ENCODE results near the gene USHBP1.

Gene USHBP1

GRCh38 chr19:17245535-17245984 is 19.0 kb downstream of the USHBP1 start, which contains the start of gene NR2F6:
Gene NR2F6 (minus strand): TSS chr19:17245919. CDS start chr19:17245220, 699 bp downstream.
- DNase-seq, result peak in 1 of 42 donors; percentile 45
- intact Hi-C loops (cut with DNase I), result no loop called here

DNA sequence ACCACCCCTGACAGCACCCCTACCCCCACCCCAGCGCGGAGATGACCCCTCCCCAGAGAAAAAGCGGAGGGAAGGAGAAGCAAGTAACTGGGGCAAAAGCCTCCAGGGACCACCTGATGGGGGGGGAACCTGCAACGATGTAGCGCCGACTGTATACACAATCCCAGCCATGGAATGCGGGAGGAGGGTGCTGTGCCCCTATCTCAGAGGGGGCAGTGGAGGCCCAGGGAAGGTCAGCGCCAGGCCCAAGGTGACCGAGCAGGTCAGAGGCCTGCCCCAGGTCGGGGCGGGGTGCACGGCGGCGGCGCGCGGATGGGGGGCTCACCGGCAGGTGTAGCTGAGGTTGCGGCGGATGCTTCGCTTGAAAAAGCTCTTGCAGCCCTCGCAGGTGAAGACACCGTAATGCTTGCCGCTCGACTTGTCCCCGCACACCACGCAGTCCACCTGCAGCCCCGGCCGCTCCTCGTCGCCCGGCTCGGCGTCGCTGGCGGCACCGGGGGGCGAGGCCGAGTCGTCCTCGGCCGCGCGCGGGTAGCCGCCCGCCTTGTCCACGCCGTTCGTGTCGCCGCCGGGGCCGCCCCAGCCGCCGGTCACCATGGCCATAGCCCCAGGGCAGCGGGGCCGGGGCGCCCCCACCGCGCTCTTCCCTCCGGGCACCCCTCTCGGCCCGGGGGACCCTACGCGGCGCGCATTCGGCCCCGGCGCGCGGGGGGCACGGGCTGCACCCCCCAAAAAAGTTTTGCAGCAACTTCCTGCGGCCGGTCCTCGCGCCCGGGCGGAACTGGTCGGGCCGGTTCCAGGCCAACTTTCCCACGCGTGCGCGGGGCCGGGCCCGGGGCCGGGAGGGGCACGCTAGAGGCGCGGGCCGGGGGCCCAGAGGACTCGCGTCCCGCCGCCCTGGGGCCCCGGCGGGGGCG is 19.7 kb downstream of the USHBP1 start:
- intact Hi-C loops (cut with DNase I), result no loop called here
- DNase-seq, result peak in 6 of 42 donors; percentile 31 to 56 (median 52)

- intact Hi-C loops (cut with DNase I), result no loop called here
These were observed 20.5 kb downstream of the USHBP1 start for GRCh38 chr19:17243830-17244617.

GRCh38 chr19:17243211-17243829 is 21.2 kb downstream of the USHBP1 start:
- intact Hi-C loops (cut with DNase I), result no loop called here
- DNase-seq, result no peak

More at GRCh38 chr19:17243830-17244617, 20.5 kb downstream of the USHBP1 start:
- peak in 4 of 42 donors; percentile 43 to 47 (median 44) for DNase-seq

DNA sequence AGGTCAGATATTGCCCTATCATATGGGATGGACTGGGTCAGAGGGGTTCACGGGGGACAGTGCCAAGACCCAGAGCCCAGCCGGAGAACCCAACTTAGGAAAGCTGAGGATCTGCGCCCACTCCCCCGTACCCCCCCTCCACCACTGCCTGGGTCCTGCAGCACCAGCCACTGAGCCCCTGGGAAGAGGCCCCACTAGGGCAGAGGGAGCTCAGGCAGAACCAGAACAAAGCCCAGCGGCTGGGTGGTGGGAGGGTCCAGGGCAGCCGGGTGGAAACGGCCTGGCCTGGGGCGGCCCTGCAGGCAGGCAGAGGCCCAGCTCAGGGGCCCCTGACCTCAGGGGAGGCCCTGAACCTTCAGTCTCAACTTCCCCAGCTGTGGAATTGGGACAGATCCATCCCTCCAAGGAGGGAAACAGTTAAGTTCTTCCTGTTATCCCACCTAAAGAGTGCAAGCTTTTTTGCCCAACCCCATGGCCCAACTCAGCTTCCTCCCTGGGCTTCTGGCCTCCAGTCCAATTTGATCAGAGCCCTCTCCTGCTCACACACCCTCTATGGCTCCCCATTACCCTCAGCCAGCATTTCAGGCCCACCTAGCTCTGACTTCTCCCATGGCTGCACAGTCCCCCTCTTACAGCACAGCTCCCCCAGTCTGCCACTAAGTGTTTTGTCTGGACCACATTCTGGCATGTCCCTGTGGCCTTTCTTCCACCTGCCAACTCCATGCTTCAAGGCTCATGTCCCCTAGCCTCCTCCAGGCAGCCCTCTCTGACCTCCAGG is 21.9 kb downstream of the USHBP1 start:
- no peak for DNase-seq
- intact Hi-C loops (cut with DNase I), result no loop called here

DNA sequence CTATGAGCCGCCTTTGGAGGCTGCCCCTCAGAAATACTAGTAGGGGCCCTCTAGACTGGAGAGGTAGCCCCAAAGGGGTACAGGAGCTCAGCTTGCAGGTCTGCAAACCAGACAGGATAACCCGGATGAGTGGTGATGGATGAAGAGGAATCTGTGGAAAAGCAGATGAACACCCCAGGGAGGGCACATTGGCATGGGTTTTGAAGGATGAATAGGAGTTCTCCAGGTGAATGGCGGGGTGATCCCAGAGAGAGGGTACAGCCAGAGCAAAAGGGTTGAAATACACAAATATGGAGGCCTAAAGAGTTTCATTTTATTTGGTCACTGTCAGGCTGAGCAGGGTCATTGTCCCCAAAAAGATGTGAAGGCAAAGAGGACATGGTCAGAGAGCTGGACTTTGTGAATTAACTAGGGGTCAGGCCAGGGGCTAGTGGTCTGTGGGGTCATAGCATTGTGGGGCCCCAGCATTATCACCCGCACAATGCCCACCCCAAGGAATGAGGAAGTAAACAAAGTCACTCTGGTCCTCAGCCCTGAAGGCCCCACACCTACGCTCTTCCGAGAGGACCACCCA is 23.6 kb downstream of the USHBP1 start:
- no peak for DNase-seq
- intact Hi-C loops (cut with DNase I), result no loop called here

- intact Hi-C loops (cut with DNase I), result no loop called here
- no peak for DNase-seq
These were observed 24.3 kb downstream of the USHBP1 start for GRCh38 chr19:17240062-17240752.

DNA sequence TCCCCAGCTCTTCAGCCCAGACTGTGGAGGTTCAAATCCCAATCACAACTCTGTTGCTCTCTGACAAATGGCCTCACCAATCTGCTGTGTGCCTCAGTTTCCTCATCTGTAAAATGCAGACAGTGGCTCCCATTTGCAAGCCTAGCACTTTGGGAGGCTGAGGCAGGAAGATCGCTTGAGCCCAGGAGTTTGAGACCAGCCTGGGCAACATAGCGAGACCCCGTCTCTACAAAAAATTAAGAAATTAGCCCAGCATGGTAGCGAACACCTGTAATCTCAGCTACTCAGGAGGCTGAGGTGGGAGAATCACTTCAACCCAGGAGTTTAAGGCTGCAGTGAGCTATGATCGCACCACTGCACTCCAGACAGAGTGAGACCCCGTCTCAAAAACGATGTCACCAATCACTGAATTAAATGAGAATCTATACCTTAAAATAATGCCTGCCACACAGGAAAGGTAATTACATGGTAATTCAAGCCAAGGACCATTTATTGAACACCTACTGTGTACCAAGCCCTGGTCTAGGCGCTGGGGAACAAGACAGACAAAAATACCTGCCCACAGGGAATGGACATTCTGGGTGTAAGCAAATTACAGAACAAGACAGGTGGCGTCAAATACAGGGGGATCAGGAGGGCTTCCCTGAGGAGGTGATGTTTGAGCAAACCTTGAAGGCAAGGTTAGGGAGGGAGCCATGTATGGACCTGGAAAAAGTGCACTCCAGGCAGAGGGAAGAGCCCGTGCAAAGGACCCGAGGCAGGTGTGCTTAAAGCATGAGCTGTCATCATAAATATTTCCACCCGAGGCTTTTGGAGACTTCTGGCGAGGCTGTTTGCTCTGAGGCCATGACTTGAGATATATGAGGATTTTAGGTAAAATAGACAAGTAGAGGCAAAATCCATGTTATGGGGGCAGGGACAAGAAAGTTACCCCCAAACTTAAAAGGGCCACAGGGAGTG is 26.5 kb downstream of the USHBP1 start:
- intact Hi-C loops (cut with DNase I), result loop anchor here (10.0 kb wide), 1 partner anchor 173 kb away; no protein-coding TSS in a partner anchor
- DNase-seq, result no peak

DNA sequence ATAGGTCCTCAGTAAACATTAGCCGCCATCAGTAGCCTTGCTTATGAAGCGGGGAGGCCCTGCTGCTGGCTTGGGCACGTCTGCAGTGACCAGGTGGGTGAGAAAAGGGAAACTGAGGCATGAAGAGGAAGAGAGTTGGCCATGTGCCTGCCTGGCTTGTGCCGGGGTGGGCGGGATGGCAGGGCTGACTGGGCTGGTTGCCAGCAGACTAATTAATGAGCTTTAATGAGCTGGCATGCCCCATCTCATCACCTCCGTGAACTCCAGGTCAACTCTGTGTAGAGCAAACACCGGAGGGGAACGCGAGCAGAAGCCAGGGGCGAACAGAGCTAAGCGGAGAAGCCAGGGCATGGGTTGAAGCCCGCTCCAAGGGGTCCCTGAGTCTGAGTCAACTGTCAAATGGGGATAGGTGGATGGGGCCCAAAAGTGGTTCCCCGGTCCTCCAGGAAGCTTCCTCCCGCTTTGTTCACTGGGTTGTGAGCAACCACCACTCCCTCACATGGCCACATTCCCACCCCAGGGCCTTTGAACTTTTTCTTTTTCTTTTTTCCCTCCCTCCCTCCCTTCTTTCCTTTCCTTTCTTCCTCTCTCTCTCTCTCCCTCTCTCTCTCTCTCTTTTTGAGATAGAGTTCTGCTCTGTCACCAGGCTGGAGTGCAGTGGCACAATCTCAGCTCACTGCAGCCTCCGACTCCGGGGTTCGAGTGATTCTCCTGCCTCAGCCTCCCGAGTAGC is 27.6 kb downstream of the USHBP1 start:
- DNase-seq, result no peak
- intact Hi-C loops (cut with DNase I), result loop anchor here (10.0 kb wide), 1 partner anchor 172 kb away; no protein-coding TSS in a partner anchor

DNA sequence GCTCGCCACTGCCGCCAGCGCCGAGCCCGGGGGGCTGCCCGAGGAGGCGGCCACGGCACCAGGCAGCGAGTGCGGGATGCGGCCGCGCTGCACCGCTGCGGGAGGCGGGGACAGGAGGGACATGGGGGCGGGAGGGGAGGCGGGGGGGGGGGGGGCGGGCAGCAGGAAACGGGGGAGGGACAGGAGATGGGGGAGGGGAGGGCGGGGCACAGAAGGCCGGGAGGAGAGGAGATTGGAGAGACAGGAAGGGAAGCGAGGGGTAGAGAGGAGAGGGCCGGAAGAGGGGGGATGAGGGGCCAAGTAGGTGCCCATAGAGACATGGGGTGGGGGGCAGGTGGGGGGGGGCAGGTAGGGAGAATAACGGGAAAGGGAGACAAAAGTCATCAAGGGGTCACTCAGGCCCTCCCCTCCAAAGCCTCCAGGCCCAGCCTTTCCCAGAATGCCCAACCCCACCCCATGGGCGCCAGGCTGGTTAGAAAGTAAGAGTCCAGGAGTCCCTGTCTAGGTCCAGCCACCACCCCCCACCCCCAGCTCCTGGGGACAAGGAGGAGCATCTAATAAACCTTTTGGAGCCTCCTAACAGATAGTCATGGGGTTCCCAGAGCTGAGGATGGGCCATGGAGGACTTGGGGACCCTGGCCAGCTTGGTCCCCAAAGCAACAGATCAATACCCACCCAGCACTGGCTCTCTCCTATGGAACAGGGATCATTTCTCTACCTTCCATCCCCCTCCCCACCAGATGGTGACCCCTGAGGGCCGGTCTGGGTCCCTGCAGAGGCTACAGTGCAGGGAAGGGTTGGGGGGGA is 28.4 kb downstream of the USHBP1 start:
- peak in 1 of 42 donors; percentile 20 for DNase-seq
- intact Hi-C loops (cut with DNase I), result loop anchor here (10.0 kb wide), 1 partner anchor 171 kb away; no protein-coding TSS in a partner anchor

DNA sequence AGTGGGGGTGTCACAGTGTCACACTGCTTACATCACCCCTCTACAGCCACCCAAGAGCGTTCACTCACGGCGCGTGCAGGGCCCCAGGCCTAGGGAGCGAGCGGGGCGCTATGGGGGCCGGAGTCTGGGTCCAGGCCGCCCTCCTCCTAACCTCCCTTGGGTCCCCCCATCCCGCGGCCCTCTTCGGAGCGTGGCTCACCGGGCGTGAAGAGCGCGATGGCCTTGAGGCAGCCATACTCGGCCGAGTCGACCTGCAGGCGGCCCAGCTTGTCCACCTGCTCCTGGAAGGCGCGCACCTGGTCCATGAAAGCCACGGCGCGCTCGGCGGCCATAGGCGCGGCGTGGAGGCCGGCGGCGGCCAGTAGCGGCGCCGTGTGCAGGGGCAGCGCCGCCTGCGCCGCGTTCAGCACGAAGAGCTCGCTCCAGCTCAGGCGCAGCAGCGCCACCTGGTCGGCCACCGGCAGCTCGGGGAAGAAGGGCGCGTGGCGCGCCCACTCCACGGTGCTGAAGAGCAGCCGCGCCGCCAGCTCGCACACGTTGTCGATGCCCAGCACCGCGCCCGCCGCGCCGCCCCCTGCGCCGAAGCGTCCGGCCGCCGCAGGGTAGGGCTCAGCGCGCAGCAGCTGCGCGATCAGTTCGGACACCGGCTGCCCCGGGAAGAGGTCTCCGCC is 29.1 kb downstream of the USHBP1 start:
- intact Hi-C loops (cut with DNase I), result loop anchor here (10.0 kb wide), 1 partner anchor 171 kb away; no protein-coding TSS in a partner anchor
- DNase-seq, result peak in 41 of 42 donors; percentile 62 to 93 (median 82)

DNA sequence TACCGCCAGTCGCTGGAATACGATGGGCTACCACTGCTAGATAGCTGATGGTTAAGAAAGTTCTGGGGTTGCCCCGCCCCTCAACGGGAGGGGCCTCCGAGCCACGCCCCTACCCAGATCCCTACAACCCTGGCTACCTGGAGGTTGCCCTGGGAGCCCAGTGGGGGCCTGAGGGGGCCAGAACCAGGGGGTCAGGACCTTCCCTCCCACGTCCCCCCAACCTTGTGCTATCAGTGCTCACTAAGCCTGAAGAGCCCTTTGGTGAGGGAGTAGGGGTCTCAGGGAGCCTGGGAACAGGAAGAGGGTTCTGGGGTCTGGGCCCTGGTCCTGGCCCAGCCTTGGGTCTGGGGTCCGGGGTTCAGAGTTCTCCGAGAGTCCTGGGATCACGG is 29.6 kb downstream of the USHBP1 start:
- DNase-seq, result peak in 36 of 42 donors; percentile 23 to 80 (median 56)
- intact Hi-C loops (cut with DNase I), result loop anchor here (10.0 kb wide), 1 partner anchor 170 kb away; no protein-coding TSS in a partner anchor

- intact Hi-C loops (cut with DNase I), result loop anchor here (10.0 kb wide), 1 partner anchor 167 kb away; no protein-coding TSS in a partner anchor
These were observed 32.3 kb downstream of the USHBP1 start for GRCh38 chr19:17232258-17232657.

DNA sequence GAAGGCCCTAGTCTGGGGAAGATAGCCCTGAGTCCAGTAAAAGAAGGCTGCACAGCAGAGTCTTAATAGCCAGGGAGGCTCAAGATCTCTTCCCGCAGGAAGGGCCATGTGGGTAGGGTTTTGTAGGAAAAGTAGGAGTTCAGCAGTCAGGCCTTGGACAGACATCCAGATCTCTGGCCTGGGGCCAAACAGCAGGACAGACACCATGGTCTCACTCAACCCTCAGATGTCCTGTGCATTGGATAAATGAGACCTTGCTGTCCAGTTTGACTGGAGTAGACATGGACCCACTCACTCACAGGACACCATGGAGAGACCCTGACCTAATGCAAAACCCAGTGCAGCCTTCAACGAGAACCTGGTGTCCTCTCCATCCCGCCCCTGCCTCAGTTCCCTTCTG is 34.7 kb downstream of the USHBP1 start:
- no peak for DNase-seq
- intact Hi-C loops (cut with DNase I), result loop anchor here (5.0 to 10.0 kb wide), 2 partner anchors 37 to 165 kb away; partner anchors contain the start of gene BABAM1

More at GRCh38 chr19:17232258-17232657, 32.3 kb downstream of the USHBP1 start:
- DNase-seq, result no peak

Data from head of caudate nucleus (tissue), 42 donors.